Measurements from ENCODE around the gene SRGAP2C.
"Not testable (repeated sequence)": the region's sequence is repeated elsewhere in the genome, so short reads cannot be mapped to it uniquely, and the experiment has no call there.

SRGAP2C gene

DNA sequence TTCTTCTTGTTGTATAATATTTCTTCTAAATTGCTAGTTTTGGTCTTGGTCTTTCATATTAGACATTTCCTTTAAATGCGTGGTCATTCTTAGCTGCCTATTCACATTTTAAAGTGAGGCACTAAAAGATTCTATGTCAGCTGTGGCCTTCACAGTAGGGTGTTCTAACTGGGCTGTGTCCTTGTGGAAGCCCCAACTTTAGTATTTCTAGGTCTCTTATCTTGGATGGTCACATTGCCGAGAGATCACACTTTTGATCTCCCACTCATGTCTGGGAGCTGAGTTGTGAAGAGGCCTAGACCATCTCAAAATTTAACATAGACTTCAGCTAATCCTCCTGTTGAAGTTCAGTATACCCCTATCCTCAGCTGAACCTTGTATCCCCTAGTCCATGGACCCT, 185.2 kb downstream of the SRGAP2C start:
- in situ Hi-C loops (cut with MboI; ENCODE audit: low sequenced_read_pairs), result not testable (repeated sequence)

DNA sequence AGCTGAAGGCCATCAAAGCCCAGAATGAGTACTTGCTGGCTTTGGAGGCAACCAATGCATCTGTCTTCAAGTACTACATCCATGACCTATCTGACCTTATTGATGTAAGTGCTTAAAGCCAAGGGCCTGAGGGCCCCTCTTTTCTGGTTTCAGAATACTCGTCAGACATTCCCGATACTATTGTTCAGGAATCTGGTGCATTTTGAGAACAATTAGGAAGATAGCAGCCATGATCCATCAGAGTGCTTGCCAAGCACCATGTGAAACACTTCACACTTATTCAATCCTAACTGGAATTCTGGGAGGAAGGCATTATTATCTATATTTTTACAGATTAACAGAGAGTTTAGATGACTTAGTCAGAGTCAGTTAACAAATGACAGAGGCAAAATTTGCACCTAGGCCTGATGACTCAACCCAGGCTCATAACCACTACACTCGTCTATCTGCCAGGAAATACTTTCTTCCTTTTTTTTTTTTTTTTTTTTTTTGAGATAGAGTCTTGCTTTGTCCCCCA, 190.1 kb downstream of the SRGAP2C start:
- in situ Hi-C loops (cut with MboI; ENCODE audit: low sequenced_read_pairs), result not testable (repeated sequence)

DNA sequence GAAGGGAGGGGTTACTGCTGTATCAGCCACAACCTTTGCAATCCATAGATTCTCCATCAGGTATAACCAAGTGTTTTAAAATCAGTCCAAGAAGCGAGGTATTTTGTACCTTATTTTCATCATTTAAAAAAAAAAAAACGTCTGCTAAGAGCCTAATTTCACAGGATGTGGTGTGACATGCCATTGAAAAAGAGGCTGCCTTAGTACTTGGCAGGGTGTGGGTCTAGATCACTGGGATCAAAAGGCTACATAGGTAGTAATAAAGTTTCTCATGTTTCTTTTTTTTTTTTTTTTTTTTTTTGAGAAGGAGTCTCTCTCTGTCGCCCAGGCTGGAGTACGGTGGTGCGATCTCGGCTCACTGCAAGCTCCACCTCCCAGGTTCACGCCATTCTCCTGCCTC, 192.2 kb downstream of the SRGAP2C start:
- in situ Hi-C loops (cut with MboI; ENCODE audit: low sequenced_read_pairs), result not testable (repeated sequence)

- in situ Hi-C loops (cut with MboI; ENCODE audit: low sequenced_read_pairs), result not testable (repeated sequence)
These were observed 194.0 kb downstream of the SRGAP2C start for GRCh38 chr1:121378757-121379156.

- in situ Hi-C loops (cut with MboI; ENCODE audit: low sequenced_read_pairs), result not testable (repeated sequence)
These were observed 200.0 kb downstream of the SRGAP2C start for GRCh38 chr1:121384754-121385153.

DNA sequence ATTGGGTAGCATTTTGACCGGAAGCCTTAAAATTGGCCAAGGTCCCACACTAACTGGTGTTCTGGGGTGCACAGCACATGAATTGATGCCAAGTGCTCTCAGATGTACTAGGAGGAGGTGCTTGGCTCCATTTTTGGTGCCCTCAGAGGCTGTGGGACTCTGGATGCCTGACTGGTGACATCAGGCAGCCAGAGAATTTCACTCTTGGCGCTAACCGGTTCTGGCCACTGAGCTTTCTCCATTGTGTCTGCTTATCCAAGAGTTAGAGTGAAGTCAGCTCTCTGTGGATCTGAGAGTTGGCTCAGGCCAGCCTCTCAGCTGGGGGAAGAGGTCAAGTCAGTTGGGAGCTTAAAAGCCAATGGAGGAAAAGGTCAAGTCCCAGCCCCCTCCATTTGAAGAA, 200.4 kb downstream of the SRGAP2C start:
- in situ Hi-C loops (cut with MboI; ENCODE audit: low sequenced_read_pairs), result not testable (repeated sequence)

DNA sequence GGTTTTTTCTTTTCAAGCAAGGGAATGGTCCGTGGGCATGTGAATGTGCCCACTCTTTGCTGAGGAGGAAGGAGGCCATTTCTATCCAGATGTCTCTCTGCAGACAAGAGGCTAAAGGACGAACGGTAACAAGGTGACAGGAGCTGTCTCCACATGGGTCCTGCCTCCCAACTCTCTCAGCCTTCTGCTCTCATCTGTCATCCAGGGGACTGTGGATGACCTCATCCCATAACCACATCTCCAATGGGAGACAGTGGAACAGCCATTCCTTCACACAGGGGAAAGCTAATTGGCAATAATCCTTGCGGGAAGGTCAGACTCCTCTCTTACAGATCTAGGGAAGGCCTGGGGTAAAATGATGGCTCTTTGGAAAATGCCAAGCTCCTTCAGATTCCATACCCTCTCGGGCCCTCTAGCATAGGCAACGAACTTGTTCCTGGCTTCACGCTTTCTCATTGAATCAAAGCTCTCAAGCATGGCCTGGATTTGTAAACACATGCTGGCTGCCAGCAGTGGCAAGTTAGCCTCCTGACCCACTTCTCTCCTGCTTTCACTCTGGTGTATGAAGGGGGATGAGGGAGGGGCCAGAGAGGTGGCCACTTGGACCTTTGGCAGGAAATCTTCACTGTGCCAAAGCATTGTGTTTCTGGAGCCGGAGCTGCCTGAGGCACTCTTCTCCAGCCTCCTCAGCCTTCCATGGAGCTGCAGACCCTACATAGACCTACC, 201.0 kb downstream of the SRGAP2C start:
- in situ Hi-C loops (cut with MboI; ENCODE audit: low sequenced_read_pairs), result not testable (repeated sequence)

- in situ Hi-C loops (cut with MboI; ENCODE audit: low sequenced_read_pairs), result not testable (repeated sequence)
These were observed 201.7 kb downstream of the SRGAP2C start for GRCh38 chr1:121386319-121386948.

GRCh38 chr1:121389895-121390560, 205.3 kb downstream of the SRGAP2C start:
- in situ Hi-C loops (cut with MboI; ENCODE audit: low sequenced_read_pairs), result not testable (repeated sequence)

DNA sequence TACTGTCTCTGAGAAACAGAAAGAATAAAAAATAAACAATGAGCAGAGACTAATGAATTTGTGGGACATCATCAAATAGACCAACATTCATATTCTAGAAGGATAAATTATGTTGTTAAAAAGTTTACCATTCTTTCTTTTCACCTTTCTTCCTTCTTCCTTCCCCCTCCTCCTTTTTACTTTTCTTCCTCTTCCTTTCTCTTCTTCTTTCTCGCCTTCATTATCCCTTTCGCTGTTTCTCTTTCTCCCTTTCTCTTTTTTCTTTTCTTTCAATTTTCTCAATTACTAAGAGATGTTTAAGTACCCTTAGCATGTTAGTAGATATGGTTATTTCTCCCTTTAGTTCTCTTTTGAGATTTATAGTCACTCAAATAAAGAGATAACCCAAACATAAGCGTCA, 207.4 kb downstream of the SRGAP2C start:
- in situ Hi-C loops (cut with MboI; ENCODE audit: low sequenced_read_pairs), result not testable (repeated sequence)

DNA sequence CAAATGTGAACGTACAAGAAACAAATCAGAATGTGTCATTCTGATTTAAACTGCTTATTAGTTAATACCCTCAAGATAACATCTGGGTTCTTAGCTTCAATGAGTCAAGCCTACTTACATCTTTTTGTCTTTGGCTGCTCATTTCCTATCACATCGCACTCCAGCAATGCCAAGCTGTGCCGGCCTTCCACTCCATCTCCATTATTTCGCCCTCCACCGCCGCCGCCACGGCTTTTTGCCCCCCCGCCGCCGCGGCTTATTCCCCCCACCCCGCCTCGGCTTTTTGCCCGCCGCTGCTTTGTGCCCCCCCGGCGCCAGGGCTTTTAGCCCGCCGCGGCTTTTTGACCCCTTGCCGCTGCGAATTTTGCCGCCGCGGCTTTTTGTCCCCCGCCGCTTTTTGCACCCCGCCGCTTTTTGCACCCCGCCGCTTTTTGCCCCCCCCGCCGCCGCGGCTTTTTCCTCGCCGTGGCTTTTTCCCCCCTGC, 211.0 kb downstream of the SRGAP2C start:
- in situ Hi-C loops (cut with MboI; ENCODE audit: low sequenced_read_pairs), result not testable (repeated sequence)

GRCh38 chr1:121396335-121397081, 211.7 kb downstream of the SRGAP2C start:
- in situ Hi-C loops (cut with MboI; ENCODE audit: low sequenced_read_pairs), result not testable (repeated sequence)

DNA sequence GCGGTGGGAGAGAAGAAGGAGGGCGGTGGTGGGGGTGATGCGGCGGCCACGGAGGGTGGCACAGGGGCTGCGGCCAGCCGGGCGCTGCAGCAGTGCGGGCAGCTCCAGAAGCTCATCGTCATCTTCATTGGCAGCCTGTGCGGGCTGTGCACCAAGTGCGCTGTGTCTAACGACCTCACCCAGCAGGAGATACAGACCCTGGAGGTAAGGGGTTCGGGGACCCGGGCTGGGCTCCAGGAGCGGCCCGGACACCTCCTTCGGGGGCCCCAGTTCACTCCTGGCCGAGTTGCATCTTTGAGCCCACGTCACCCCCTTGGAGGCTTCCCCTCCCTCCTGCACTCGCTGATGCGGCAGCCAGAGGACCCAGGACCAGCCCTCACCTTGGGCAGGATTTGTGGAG, 212.3 kb downstream of the SRGAP2C start:
- in situ Hi-C loops (cut with MboI; ENCODE audit: low sequenced_read_pairs), result not testable (repeated sequence)

- in situ Hi-C loops (cut with MboI; ENCODE audit: low sequenced_read_pairs), result not testable (repeated sequence)
These were observed 214.4 kb downstream of the SRGAP2C start for GRCh38 chr1:121399193-121399592.

- in situ Hi-C loops (cut with MboI; ENCODE audit: low sequenced_read_pairs), result not testable (repeated sequence)
These were observed 215.3 kb downstream of the SRGAP2C start for GRCh38 chr1:121400108-121400507.

DNA sequence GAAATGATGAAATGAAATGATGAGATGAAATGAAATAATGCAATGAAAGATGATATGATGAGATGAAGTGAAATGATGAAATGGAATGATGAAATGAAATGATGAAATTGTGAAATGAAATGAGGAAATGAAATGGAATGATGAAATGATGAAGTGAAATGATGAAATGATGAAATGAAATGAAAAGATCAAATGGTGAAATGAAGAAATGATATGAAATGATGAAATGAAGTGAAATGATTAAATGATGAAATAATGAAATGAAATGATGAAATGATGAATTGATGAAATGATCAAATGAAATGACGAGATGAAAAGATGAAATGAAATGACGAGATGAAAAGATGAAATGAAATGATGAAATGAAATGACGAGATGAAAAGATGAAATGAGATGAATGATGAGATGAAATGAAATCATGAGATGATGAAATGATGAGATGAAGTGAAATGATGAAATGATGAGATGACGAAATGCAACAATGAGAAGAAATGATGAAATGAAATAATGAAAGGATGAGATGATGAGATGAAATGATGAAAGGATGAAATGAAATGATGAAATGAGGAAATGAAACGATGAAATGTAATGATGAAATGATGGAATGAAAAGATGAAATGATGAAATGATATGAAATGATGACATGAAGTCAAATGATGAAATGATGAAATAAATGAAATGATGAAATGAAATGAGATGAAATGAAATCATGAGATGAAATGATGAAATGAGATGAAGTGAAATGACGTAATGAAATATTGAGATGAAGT, 216.0 kb downstream of the SRGAP2C start:
- in situ Hi-C loops (cut with MboI; ENCODE audit: low sequenced_read_pairs), result not testable (repeated sequence)

- in situ Hi-C loops (cut with MboI; ENCODE audit: low sequenced_read_pairs), result not testable (repeated sequence)
These were observed 216.7 kb downstream of the SRGAP2C start for GRCh38 chr1:121401375-121401955.

DNA sequence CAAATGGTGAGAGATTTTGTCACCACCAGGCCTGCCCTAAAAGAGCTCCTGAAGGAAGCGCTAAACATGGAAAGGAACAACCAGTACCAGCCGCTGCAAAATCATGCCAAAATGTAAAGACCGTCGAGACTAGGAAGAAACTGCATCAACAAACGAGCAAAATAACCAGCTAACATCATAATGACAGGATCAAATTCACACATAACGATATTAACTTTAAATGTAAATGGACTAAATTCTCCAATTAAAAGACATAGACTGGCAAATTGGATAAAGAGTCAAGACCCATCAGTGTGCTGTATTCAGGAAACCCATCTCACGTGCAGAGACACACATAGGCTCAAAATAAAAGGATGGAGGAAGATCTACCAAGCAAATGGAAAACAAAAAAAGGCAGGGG, 218.5 kb downstream of the SRGAP2C start:
- in situ Hi-C loops (cut with MboI; ENCODE audit: low sequenced_read_pairs), result not testable (repeated sequence)

- in situ Hi-C loops (cut with MboI; ENCODE audit: low sequenced_read_pairs), result no loop called here
These were observed 223.6 kb downstream of the SRGAP2C start for GRCh38 chr1:121408354-121408753.

GRCh38 chr1:121413821-121414220, 229.0 kb downstream of the SRGAP2C start:
- in situ Hi-C loops (cut with MboI; ENCODE audit: low sequenced_read_pairs), result no loop called here
